Small intestine (tissue), 7 donors: Measurements from ENCODE around the gene NEDD1. TPM values are rescaled to one million over a fixed set of nuclear protein-coding genes. Genes with fewer than 3 reads are reported as not detected.

Source experiments
- DNase-seq, 2 donors: peaks; one replicate each; pipeline versions ENCODE4 v3.0.0 to v3.0.0-alpha.2; 2013
- FAIRE-seq: peaks from 2 replicates; lab custom pipeline; 2012; peaks lifted over from hg19 to GRCh38; lab: Jason Lieb, UNC
- H3K27ac ChIP-seq, 3 donors: one replicate each; pipeline ENCODE4 v1.5.1; 2013; ENCODE audit warnings: low read length in 2 of 3, mild to moderate bottlenecking in 2 of 3, control low read depth in 1 of 3, inconsistent platforms in 1 of 3, low read depth in 1 of 3, moderate library complexity in 1 of 3
- H3K27me3 ChIP-seq, 3 donors: one replicate each; pipeline ENCODE4 v1.6.1; 2013; ENCODE audit warnings: low read length in 3 of 3, inconsistent platforms in 1 of 3; ENCODE audit not compliant: control insufficient read depth in 3 of 3, insufficient read depth in 3 of 3
- H3K36me3 ChIP-seq, 3 donors: one replicate each; pipeline ENCODE4 v1.6.1; 2013; ENCODE audit warnings: low read length in 3 of 3, inconsistent platforms in 1 of 3, low read depth in 1 of 3, mild to moderate bottlenecking in 1 of 3, moderate library complexity in 1 of 3; ENCODE audit not compliant: control insufficient read depth in 3 of 3, insufficient read depth in 2 of 3
- H3K4me1 ChIP-seq, 3 donors: one replicate each; pipeline ENCODE4 v1.6.1; 2013; ENCODE audit warnings: low read length in 2 of 3, inconsistent platforms in 1 of 3, low read depth in 1 of 3, mild to moderate bottlenecking in 1 of 3, moderate library complexity in 1 of 3; ENCODE audit not compliant: control insufficient read depth in 3 of 3, insufficient read depth in 2 of 3
- H3K4me3 ChIP-seq, 3 donors: one replicate each; pipeline ENCODE4 v1.5.1; 2013; ENCODE audit warnings: low read length in 3 of 3, control low read depth in 1 of 3, inconsistent platforms in 1 of 3, low read depth in 1 of 3, mild to moderate bottlenecking in 1 of 3, moderate library complexity in 1 of 3
- H3K9me3 ChIP-seq, 2 donors: one replicate each; pipeline ENCODE4 v1.6.1; 2013; ENCODE audit warnings: low read depth in 1 of 2, low read length in 1 of 2; ENCODE audit not compliant: control insufficient read depth in 2 of 2, insufficient read depth in 1 of 2
- WGBS, 3 donors: extraction: QIAGEN DNeasy Blood & Tissue Kit; methylation state at CpG; one replicate each; pipeline ENCODE4 v1.1.7; 2013; 5-methylcytosine and 5-hydroxymethylcytosine counted together
- polyA plus RNA-seq, 4 donors: library from polyadenylated mRNA; stranded (reverse) in 3 of 4; unstranded in 1 of 4; fragments of 200-250 nt in 3 of 4; fragments of 120-200 nt in 1 of 4; gene quantifications; one replicate each; pipeline versions ENCODE4 v1.2.1 to v1.2.3, GENCODE V29; 2013
- donor health status: healthy with polysubstance abuse.
- donor health status: control.
- donor health status: control.
- donor health status: Bipolar disorder and iron deficiency.
- donor health status: healthy.

Gene NEDD1
- polyA plus RNA-seq, 4 donors, result 5.4 to 13.6 (median 7.1) TPM

GRCh38 chr12:96872961-96873360, 34.1 kb upstream of the NEDD1 start:
- no peaks in the 10 kb centered on the region for H3K9me3 ChIP-seq
- H3K4me1 ChIP-seq, result no peaks in the 10 kb centered on the region
- no peak for FAIRE-seq
- no peaks in the 10 kb centered on the region for H3K27me3 ChIP-seq
- no peak for DNase-seq
- H3K4me3 ChIP-seq, result no peak overlapping the region
- H3K36me3 ChIP-seq, result no peaks in the 10 kb centered on the region
- H3K27ac ChIP-seq, result no peak overlapping the region

GRCh38 chr12:96874211-96874610, 32.8 kb upstream of the NEDD1 start:
- WGBS, 3 donors, result 88 to 89% (median 89%) methylated on average over 2 of the region's 2 CpGs
- DNase-seq, result no peak
- no peak for FAIRE-seq
- no peaks in the 10 kb centered on the region for H3K9me3 ChIP-seq
- no peaks in the 10 kb centered on the region for H3K36me3 ChIP-seq
- H3K4me3 ChIP-seq, result no peak overlapping the region
- no peak overlapping the region for H3K27ac ChIP-seq
- no peaks in the 10 kb centered on the region for H3K27me3 ChIP-seq
- H3K4me1 ChIP-seq, result no peaks in the 10 kb centered on the region

DNA sequence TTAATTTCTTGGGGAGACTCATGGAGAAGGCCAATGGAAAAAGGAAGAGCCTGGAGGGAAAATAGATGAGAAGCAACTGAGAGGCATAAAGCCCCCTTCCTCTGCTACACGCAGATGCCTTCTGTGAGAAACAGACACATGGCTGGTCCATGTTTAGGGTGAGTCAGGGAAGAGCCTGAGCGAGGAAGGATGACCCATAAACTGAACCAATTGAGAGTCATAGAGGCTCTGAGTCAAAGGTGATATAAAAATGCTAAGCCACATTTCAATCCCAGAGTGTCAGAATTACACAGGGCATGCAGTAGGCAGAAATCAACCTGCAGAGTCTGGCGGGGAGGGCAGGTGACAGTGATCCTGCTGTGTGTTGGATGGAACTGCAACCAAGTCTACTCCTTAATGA, 30.1 kb upstream of the NEDD1 start:
- no peaks in the 10 kb centered on the region for H3K36me3 ChIP-seq
- H3K4me3 ChIP-seq, result no peak overlapping the region
- DNase-seq (no peak), FAIRE-seq (no peak)
- no peaks in the 10 kb centered on the region for H3K4me1 ChIP-seq
- peaks cover 0 to 3% of the 10 kb centered on the region in 2 donors for H3K9me3 ChIP-seq
- no peaks in the 10 kb centered on the region for H3K27me3 ChIP-seq
- no peak overlapping the region for H3K27ac ChIP-seq
- WGBS, 3 donors, result 66 to 91% (median 90%) methylated on average over 3 of the region's 3 CpGs

- no peak for DNase-seq
- no peaks in the 10 kb centered on the region for H3K4me1 ChIP-seq
- peaks cover 0 to 4% of the 10 kb centered on the region in 2 donors for H3K9me3 ChIP-seq
- FAIRE-seq, result no peak
- H3K27me3 ChIP-seq, result no peaks in the 10 kb centered on the region
- no peaks in the 10 kb centered on the region for H3K36me3 ChIP-seq
- WGBS, 3 donors, result 48 to 72% (median 48%) methylated on average over 1 of the region's 1 CpG
- no peak overlapping the region for H3K27ac ChIP-seq
- H3K4me3 ChIP-seq, result no peak overlapping the region
Measured at GRCh38 chr12:96878704-96879103, 28.4 kb upstream of the NEDD1 start.

DNA sequence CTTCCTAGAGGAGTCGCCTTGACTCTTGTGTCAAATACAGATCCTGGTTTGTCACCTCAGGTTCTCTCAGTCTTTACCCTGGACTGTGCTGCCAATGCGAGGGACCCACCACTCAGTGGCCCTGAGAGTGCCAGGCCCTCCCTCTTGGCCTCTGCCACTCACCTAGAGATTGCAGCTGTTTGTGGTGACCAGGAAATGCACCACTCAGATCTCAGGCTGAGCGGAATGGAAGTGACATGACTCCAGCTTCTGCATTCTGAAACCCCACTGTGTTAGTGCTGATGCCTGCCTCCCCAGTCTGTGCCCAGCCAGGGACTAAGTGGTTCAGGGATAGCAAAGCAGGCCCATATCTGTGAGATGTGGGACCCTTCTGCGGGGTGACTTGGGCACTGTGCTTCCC, 27.8 kb upstream of the NEDD1 start:
- FAIRE-seq, result no peak
- H3K36me3 ChIP-seq, result no peaks in the 10 kb centered on the region
- 77 to 84% (median 83%) methylated on average over 4 of the region's 4 CpGs for WGBS, 3 donors

DNA sequence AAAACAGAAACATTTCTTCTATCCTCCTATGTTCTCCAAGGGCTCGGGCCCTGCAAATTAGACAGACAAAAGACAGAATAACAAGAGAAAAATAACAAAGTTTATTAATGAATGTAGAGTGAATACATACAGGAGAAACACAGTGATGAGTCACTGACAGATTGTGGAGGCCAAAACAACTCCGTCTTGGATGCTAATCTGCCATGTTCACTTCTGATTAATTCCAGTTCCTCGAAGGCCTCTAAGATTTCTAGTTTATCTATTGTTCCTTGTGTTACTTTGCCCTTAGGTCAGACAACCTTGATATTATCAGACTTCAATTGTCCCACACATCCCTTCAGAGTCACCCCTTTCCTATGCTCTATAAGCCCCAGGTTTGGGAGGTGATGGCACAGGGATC, 26.8 kb upstream of the NEDD1 start:
- Histone ChIP-seq H3K9me3 (peaks cover 0 to 4% of the 10 kb centered on the region in 2 donors), H3K4me1 (no peaks in the 10 kb centered on the region), H3K27me3 (no peaks in the 10 kb centered on the region), H3K27ac (no peak overlapping the region), H3K4me3 (no peak overlapping the region), H3K36me3 (no peaks in the 10 kb centered on the region)
- DNase-seq (no peak), FAIRE-seq (no peak)
- 81 to 84% (median 83%) methylated on average over 3 of the region's 3 CpGs for WGBS, 3 donors

More for the DNA sequence above, 27.8 kb upstream of the NEDD1 start:
- Histone ChIP-seq H3K9me3 (peaks cover 0 to 4% of the 10 kb centered on the region in 2 donors), H3K4me3 (no peak overlapping the region), H3K27ac (no peak overlapping the region), H3K27me3 (no peaks in the 10 kb centered on the region), H3K4me1 (no peaks in the 10 kb centered on the region)
- no peak for DNase-seq

GRCh38 chr12:96881608-96882007, 25.4 kb upstream of the NEDD1 start:
- peaks cover 0 to 4% of the 10 kb centered on the region in 2 donors for H3K9me3 ChIP-seq

DNA sequence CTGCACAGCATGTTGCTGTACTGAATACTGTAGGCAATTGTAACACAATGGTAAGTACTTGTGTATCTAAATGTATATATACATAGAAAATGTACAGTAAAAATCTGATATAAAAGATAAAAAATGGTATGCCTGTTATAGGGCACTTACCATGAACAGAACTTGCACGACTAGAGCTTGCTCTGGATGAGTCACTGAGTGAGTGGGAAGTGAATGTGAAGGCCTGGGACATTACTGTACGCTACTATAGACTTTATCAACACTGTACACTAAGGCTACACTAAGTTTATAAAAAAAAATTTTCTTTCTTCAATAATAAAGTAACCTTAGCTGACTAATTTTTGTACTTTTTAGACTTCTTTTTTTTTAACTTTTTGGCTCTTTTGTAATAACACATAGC, 24.2 kb upstream of the NEDD1 start:
- Histone ChIP-seq H3K9me3 (peaks cover 0 to 4% of the 10 kb centered on the region in 2 donors), H3K4me1 (no peaks in the 10 kb centered on the region), H3K27ac (no peak overlapping the region), H3K36me3 (no peaks in the 10 kb centered on the region), H3K27me3 (no peaks in the 10 kb centered on the region), H3K4me3 (no peak overlapping the region)
- DNase-seq (no peak), FAIRE-seq (no peak)
- WGBS, 3 donors, result 54 to 61% (median 60%) methylated on average over 2 of the region's 2 CpGs

More at GRCh38 chr12:96881608-96882007, 25.4 kb upstream of the NEDD1 start:
- FAIRE-seq (no peak), DNase-seq (no peak)
- Histone ChIP-seq H3K27me3 (no peaks in the 10 kb centered on the region), H3K4me1 (no peaks in the 10 kb centered on the region), H3K27ac (no peak overlapping the region), H3K36me3 (no peaks in the 10 kb centered on the region), H3K4me3 (no peak overlapping the region)

- no peak overlapping the region for H3K27ac ChIP-seq
- no peaks in the 10 kb centered on the region for H3K36me3 ChIP-seq
- no peak for FAIRE-seq
- no peaks in the 10 kb centered on the region for H3K4me1 ChIP-seq
- no peaks in the 10 kb centered on the region for H3K27me3 ChIP-seq
- H3K4me3 ChIP-seq, result no peak overlapping the region
- 88 to 93% (median 90%) methylated on average over 4 of the region's 4 CpGs for WGBS, 3 donors
- H3K9me3 ChIP-seq, result peaks cover 0 to 4% of the 10 kb centered on the region in 2 donors
- DNase-seq, result no peak
Measured at GRCh38 chr12:96883571-96883970, 23.5 kb upstream of the NEDD1 start.
